GM19324 (cell line): ENCODE results near the gene SMARCAD1.

Experiments
- ATAC-seq: cut with Tn5 transposase; IDR thresholded peaks from one replicate; pipeline ENCODE4 v1.9.1; 2021; ENCODE audit warnings: mild to moderate bottlenecking, moderate library complexity; ENCODE audit not compliant: unreplicated experiment, low FRiP score

Gene SMARCAD1

DNA sequence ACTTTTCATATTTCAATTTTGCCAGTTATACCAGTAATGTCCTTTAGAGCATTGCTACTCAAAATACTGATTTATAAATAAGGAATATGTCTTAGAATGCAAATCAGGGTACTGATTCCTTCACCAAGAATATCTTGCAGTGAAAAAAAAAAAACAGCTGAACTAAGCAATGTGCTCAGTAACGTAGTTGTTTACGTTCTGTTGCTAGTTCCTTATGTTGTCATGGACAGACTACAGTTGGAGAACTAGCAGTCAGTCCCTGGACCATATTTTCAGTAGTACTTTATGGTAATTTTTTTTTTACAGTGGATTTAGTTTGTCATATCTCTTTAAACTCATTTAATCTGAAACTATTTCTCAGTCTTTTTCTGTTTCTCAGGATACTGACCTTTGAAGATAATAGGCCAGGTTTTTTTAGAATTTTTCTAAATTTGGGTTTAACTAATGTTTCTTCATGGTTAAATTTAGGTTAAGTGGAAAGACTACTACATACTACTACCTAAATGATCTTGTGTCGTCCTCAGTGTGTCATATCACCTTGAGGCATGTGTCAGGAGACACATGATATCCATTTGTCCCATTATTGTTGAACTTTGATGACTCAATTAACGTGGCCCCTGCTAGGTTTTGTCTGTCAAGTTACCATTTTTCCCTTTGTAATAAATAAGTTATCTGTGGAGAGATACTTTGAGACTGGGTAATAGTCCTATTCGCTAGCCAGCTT is 21.0 kb downstream of the SMARCAD1 start:
- ATAC-seq: no peak

GRCh38 chr4:94232519-94232918 is 24.9 kb downstream of the SMARCAD1 start:
- no peak for ATAC-seq

DNA sequence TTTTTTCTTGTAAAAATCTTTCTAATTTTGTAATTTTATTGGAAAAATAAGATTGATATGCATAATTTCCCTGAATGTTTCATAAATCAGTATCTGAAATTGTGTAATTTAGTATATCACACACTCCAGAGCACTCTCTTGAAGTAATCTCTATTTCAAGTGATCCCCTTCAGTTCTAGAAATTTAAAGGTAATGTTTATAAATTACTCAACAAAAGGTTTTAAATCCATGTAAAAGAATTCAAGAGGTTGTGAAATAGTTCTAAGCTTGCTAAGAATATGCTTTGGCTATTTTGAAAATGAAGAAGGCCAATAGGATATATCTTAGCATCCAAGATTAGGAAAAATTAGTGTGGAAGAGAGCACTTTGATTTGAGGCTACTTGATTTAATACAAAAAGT is 28.2 kb downstream of the SMARCAD1 start:
- ATAC-seq: no peak

DNA sequence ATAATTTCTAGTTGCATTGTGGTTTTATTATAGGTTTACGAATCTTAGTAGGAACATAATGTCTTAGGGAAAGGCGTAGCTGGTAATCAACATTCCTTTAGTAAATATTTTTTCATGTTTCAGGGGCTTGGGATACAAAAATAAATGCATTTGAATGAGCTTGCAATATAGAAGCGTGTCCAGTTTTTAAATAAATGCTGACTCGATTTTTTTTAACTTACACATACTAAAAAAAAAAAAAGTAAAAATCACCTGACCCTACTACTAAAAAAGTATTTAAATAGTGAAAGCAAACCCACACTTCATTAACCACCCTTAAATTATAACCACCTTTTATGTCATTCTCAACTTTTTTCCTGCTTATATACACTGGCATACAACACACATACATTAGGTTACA is 29.6 kb downstream of the SMARCAD1 start:
- no peak for ATAC-seq

GRCh38 chr4:94238160-94238559 is 30.5 kb downstream of the SMARCAD1 start:
- ATAC-seq: no peak

GRCh38 chr4:94240384-94240783 is 32.7 kb downstream of the SMARCAD1 start:
- ATAC-seq: no peak

- ATAC-seq: peak; percentile 45
Measured at GRCh38 chr4:94244087-94244828, 36.6 kb downstream of the SMARCAD1 start.

DNA sequence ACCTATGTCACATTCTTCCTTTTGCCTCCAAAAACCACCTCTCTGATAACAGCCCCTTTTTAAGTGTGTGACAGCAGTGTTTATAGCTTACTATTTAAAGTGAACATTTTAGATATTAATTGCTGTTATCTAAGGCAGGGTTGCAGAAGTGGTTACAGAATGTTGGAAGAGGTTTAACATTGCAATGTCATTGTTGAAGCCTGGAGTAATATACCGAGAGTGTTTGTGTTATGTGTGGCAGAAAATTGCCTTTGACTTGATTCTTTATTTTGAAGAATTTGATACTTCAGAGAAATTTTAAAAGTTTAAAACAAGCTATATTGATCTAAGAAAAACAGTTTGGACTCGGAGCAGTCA is 37.1 kb downstream of the SMARCAD1 start:
- no peak for ATAC-seq

- no peak for ATAC-seq
Measured at GRCh38 chr4:94251094-94251493, 43.4 kb downstream of the SMARCAD1 start.

DNA sequence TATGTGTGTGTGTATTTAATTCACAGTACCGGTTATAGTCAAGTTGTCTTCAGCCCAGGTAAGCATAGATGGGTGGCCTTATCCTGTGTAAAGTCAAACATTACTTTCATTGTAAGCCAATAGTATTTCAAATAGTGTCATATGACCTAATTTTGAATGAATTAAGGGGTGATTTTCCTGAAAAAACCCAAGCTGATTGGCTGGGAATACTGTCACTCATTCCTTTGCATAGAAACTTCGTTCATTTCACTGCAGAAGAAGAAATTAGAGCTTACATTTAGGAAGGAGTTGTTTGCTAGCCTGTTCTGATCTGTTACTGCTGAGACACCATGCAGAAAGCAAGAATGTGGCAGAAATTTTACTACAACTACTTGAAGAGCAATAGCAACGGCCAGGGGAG is 45.4 kb downstream of the SMARCAD1 start:
- no peak for ATAC-seq

DNA sequence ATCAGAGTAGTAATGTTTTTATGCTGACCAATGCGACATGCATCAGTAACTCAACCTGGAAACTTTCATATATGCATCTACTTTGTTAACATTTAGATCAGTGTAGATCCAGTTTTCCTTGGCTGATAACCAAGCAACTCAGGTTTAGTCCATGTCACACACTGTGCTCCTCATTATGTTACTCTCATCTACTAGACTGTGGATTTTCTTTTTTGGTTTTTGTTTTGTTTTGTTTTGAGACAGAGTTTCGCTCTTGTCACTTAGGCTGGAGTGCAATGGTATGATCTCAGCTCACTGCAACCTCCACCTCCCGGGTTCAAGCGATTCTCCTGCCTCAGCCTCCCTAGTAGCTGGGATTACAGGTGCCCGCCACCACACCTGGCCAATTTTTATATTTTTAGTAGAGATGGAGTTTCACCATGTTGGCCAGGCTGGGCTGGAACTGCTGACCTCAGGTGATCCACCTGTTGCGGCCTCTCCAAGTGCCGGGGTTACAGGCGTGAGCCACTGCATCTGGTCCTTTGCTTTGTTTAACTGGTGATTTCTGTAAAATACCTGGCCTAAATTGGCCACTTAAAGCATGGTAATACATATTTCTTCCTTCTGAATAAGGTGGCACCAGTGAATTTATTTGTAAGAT is 48.6 kb downstream of the SMARCAD1 start:
- peak; percentile 83 for ATAC-seq

- ATAC-seq: no peak
Measured at GRCh38 chr4:94256828-94257227, 49.2 kb downstream of the SMARCAD1 start.

DNA sequence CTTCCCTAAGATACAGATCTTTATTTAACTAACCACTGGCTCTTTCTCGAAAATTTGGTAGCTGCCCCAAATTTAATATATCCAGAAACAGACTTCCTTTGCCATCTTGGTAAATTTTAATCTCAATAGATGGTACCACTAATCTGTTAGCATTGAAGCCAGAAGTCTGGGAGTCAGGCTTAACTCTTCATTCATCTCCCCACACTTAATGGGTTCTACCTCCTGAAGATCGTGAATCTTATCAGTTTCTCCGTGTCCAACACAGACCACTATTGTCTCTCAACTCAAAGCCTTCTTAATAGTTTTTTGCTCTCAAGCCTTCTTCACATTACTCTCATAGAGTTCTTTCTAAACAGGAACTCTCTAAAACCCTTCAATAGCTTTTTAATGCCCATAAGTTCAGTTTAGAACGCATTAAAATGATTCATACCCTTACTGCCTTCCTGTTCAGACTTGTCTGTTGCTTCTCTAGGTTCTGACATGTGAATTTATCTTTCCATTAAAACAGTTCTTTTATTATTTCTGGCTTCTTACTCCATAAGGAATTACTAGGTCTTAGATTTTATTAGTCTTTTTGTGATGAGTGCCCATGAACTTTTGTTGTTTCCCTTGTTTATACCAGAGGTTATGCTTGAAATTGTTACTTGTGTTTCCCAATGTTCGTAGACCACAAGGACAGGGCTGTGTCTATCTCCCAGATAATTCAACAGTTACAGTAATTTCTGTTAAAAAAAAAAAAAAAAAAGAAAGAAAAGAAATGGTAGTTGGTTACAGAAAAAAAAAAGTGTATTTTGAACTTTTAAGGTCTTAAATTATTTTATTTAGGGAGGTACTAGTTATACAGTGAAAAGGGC is 54.7 kb downstream of the SMARCAD1 start:
- ATAC-seq: no peak

- peak; percentile 54 for ATAC-seq
Measured at GRCh38 chr4:94267037-94267436, 59.4 kb downstream of the SMARCAD1 start.

DNA sequence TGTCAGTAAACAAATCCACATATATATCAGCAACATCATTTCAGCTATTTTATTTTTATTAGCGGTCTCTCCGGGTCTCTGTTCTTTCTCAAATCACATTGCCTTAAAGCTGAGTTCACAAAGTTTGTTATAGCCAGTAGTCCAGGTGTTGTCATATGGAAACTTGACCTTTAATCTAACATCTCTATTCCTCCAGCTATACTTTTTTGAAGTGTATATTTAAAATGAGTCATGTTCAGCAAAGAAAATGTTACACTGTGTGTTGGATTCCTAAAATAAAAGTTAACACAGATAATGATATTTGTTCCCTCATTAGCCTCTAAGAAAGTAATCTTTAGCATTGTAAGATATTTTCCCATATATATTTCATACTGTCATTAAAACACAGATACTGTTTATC is 63.6 kb downstream of the SMARCAD1 start:
- no peak for ATAC-seq

DNA sequence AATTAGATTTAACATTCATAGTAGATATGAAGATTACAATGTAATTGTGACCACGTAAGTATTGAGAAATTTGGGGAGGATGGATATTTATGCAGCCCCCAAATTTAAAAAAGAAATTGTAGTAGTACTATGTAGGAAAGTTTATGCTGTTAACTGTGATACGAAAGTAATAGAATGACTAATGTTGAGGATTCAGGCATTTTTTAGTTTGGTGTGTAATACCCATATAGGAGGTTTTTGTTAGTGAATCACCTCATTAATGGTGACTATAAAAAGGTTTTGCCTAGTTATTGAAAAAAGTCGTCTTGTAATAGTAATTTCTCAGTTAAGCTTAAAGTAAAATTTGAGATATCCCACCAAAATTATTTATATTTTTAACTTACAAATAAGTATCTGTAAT is 67.2 kb downstream of the SMARCAD1 start:
- ATAC-seq: no peak

- ATAC-seq: no peak
Measured at GRCh38 chr4:94276204-94276603, 68.5 kb downstream of the SMARCAD1 start.

- no peak for ATAC-seq
Measured at GRCh38 chr4:94277534-94277933, 69.9 kb downstream of the SMARCAD1 start.

GRCh38 chr4:94278781-94279180 is 71.1 kb downstream of the SMARCAD1 start:
- no peak for ATAC-seq

- no peak for ATAC-seq
Measured at GRCh38 chr4:94284889-94285288, 77.2 kb downstream of the SMARCAD1 start.

DNA sequence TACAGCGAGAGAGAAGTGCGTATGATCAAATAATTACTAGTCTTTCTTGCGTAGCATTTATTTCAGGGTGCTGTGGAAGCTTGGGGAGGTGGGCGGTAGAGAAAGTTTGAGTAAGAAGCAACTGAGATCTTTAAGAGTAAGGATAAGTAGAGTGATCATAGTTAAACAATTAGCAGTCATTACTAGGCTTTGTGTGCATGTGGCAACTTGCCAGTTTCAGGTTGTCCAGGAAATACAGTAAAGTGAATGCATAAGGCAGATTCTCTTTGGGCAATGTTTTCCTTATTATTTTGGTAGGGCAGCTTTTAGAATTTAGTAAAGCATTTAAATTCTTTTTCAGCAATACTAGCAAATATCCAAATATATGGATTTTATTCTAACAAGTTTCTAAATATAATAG is 78.0 kb downstream of the SMARCAD1 start:
- ATAC-seq: no peak
